Gastrocnemius medialis (tissue), 4 donors: ENCODE measurements around the gene SLC22A25. TPM values are rescaled to one million over a fixed set of nuclear protein-coding genes. Genes with fewer than 3 reads are reported as not detected.

Experiments
- ATAC-seq, 2 donors: fragments of 150-250 bp; one replicate each; pipeline ENCODE4 v1.9.1; 2016
- DNase-seq, 2 donors: peaks; one replicate each; pipeline ENCODE4 v3.0.0-alpha.2; 2019
- H3K27ac ChIP-seq, 4 donors: fragments of 200-600 bp; sonication (generic); 1 replicate in 1 of 4; 2 replicates in 3 of 4; pipeline ENCODE4 v1.5.1; 2016 to 2018; ENCODE audit warnings: mild to moderate bottlenecking in 2 of 4, moderate library complexity in 1 of 4
- H3K27me3 ChIP-seq, 3 donors: fragments of 200-600 bp; sonication (generic) in 2 of 3; 1 replicate in 1 of 3; 2 replicates in 2 of 3; pipeline versions ENCODE4 v1.5.1 to v1.6.0; 2016 to 2019; ENCODE audit warnings: mild to moderate bottlenecking in 1 of 3, moderate library complexity in 1 of 3
- H3K36me3 ChIP-seq, 2 donors: fragments of 200-600 bp; sonication (generic) in 1 of 2; one replicate each; pipeline ENCODE4 v1.5.1; 2017 to 2018
- H3K4me1 ChIP-seq, 2 donors: fragments of 200-600 bp; sonication (generic) in 1 of 2; one replicate each; pipeline ENCODE4 v1.5.1; 2016 to 2017; ENCODE audit warnings: mild to moderate bottlenecking in 2 of 2
- H3K4me3 ChIP-seq, 4 donors: fragments of 200-600 bp; sonication (generic) in 3 of 4; 1 replicate in 1 of 4; 2 replicates in 3 of 4; pipeline ENCODE4 v1.5.1; 2016 to 2019; ENCODE audit warnings: mild to moderate bottlenecking in 2 of 4
- H3K9me3 ChIP-seq, 3 donors: fragments of 200-600 bp; sonication (generic) in 2 of 3; 1 replicate in 1 of 3; 2 replicates in 2 of 3; pipeline ENCODE4 v1.5.1; 2016 to 2019
- POLR2A ChIP-seq, 2 donors: fragments of 450-650 bp; IDR thresholded peaks; one replicate each; pipeline ENCODE4 v1.6.1; 2017; ENCODE audit warnings: antibody characterized with exemption in 2 of 2, mild to moderate bottlenecking in 2 of 2, moderate library complexity in 2 of 2
- in situ Hi-C, 4 donors: fragments of 200-750 bp; cut with MboI; loops; one replicate each; pipeline versions ENCODE4 v1.15.0 to v1.8.0; 2017; ENCODE audit warnings: low sequenced_read_pairs in 4 of 4
- intact Hi-C: fragments of 100-400 bp; cut with DNase I; formaldehyde crosslinking; loops from one replicate; pipeline ENCODE4 v1.15.1; 2023; ENCODE audit warnings: low total_unique reads
- total RNA-seq, 4 donors: library from RNA; depleted of rRNA; stranded (reverse); fragments of >200 nt; gene quantifications; one replicate each; pipeline versions ENCODE4 v1.1.0 to v1.2.3, GENCODE V29; 2016
- TF ChIP-seq, protein P1 (sequence below), 5 experiments: fragments of 450-650 bp in 3 of 5; fragments of 200-600 bp in 2 of 5; sonication (generic) in 2 of 5; IDR thresholded peaks in 4 of 5; conservative IDR thresholded peaks in 1 of 5; 1 replicate in 4 of 5; 2 replicates in 1 of 5; pipeline ENCODE4 v1.5.1; 2016 to 2019; ENCODE audit warnings: antibody characterized with exemption in 5 of 5, mild to moderate bottlenecking in 3 of 5, moderate library complexity in 3 of 5

SLC22A25 gene
- total RNA-seq, 4 donors from 2014 or later = 0.07 TPM; not detected in 3

DNA sequence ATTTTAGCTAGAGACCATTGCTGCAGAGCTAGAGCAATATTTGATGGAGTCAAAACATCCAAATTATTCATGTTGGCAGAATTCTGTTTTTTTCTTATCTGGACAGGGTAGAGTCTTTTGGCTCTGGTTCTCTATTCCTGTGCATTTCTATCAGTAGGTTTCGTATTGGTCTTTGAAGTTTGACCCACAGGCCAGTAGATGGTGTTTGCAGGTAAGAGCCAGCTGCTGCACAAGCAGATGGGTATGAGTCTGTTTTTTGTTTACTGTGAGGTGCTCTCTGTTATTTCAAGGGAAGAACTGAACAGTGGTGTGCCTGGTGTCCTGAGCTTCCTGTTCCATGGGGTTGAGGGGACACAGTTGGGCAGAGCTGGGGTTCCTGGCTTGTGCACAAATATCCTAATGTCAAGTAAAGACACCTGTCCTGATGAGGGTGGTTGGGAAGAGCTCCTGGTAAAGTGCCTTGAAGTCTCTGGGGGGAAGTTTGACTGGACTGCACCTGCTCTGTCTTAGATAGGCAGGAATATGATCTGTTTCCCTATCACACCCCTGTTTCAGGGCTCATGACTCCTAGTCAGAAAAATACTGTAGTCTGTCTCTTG lies 34.0 kb upstream of the SLC22A25 start:
- DNase-seq (no peak), ATAC-seq (no peak)
- intact Hi-C loops (no loop called here), in situ Hi-C loops (no loop called here)
- Histone ChIP-seq H3K9me3 (no peaks in the 10 kb centered on the region), H3K27ac (no peak overlapping the region), H3K27me3 (no peaks in the 10 kb centered on the region), H3K36me3 (no peaks in the 10 kb centered on the region), H3K4me3 (no peak overlapping the region), H3K4me1 (no peaks in the 10 kb centered on the region)
- TF ChIP-seq, protein P1, sequence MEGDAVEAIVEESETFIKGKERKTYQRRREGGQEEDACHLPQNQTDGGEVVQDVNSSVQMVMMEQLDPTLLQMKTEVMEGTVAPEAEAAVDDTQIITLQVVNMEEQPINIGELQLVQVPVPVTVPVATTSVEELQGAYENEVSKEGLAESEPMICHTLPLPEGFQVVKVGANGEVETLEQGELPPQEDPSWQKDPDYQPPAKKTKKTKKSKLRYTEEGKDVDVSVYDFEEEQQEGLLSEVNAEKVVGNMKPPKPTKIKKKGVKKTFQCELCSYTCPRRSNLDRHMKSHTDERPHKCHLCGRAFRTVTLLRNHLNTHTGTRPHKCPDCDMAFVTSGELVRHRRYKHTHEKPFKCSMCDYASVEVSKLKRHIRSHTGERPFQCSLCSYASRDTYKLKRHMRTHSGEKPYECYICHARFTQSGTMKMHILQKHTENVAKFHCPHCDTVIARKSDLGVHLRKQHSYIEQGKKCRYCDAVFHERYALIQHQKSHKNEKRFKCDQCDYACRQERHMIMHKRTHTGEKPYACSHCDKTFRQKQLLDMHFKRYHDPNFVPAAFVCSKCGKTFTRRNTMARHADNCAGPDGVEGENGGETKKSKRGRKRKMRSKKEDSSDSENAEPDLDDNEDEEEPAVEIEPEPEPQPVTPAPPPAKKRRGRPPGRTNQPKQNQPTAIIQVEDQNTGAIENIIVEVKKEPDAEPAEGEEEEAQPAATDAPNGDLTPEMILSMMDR (IDR thresholded peaks at IDR 0.05 in 4 of 5, conservative IDR thresholded peaks at IDR 0.05 in 1 of 5) = no peak
- TF ChIP-seq POLR2A (IDR thresholded peaks at IDR 0.05) = no peak

GRCh38 chr11:63274776-63275175 lies 31.4 kb upstream of the SLC22A25 start:
- H3K27ac ChIP-seq = no peak overlapping the region
- TF ChIP-seq, protein P1 (IDR thresholded peaks at IDR 0.05 in 4 of 5, conservative IDR thresholded peaks at IDR 0.05 in 1 of 5) = no peak
- no peak for TF ChIP-seq POLR2A (IDR thresholded peaks at IDR 0.05)
- intact Hi-C loops = no loop called here
- H3K4me1 ChIP-seq = no peaks in the 10 kb centered on the region
- no peaks in the 10 kb centered on the region for H3K9me3 ChIP-seq
- in situ Hi-C loops = no loop called here
- ATAC-seq (no peak), DNase-seq (no peak)
- no peaks in the 10 kb centered on the region for H3K36me3 ChIP-seq
- H3K27me3 ChIP-seq = peaks cover 0 to 2% (median 0%) of the 10 kb centered on the region in 3 donors
- no peak overlapping the region for H3K4me3 ChIP-seq

DNA sequence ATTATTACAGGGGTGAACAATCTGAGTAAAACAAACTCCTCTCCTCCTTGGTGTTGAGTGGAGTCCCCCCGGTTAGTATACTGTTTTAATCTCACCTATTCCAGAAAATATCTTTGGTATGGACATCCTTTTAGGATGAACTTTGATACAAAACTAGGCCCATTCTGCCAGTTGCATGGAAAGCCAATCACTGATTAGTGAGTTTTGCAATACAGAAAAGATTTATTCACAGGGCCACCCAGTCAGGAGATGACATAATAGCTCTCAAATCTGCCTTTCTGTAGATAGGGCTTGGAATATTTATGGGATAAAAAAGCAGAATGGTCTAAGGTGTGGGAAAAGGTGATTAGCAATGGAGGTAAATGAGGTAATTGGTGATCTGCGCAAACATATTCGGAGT lies 30.3 kb upstream of the SLC22A25 start:
- in situ Hi-C loops = no loop called here
- DNase-seq (no peak), ATAC-seq (no peak)
- H3K4me3 ChIP-seq = no peak overlapping the region
- H3K4me1 ChIP-seq = no peaks in the 10 kb centered on the region
- no peaks in the 10 kb centered on the region for H3K9me3 ChIP-seq
- peaks cover 0 to 2% (median 0%) of the 10 kb centered on the region in 3 donors for H3K27me3 ChIP-seq
- TF ChIP-seq, protein P1 (IDR thresholded peaks at IDR 0.05 in 4 of 5, conservative IDR thresholded peaks at IDR 0.05 in 1 of 5) = no peak
- no peak for TF ChIP-seq POLR2A (IDR thresholded peaks at IDR 0.05)
- no peaks in the 10 kb centered on the region for H3K36me3 ChIP-seq
- intact Hi-C loops = no loop called here
- H3K27ac ChIP-seq = no peak overlapping the region

DNA sequence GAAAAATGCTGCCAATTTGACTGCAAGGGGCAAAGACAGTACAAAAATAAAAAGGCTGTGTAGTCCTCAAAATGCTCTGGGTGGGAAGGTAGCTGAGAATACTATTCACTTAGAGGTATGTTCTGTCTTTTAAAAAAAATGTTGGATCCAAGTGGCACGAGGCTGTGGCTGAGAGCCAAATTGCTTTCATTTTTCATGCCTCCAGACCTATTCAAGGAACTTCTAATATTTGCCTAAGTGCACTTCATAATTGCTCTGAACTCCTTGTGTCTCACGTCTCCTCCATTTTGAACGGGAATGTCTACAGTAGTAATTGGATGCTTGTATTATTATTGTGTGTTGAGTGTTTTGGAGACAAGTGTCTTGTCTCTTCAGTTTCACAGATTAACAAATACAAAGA lies 19.1 kb upstream of the SLC22A25 start:
- Histone ChIP-seq H3K27me3 (no peaks in the 10 kb centered on the region), H3K9me3 (no peaks in the 10 kb centered on the region), H3K4me3 (no peak overlapping the region), H3K36me3 (no peaks in the 10 kb centered on the region), H3K4me1 (no peaks in the 10 kb centered on the region), H3K27ac (no peak overlapping the region)
- in situ Hi-C loops (no loop called here), intact Hi-C loops (no loop called here)
- ATAC-seq (no peak), DNase-seq (no peak)
- TF ChIP-seq POLR2A (IDR thresholded peaks at IDR 0.05) = no peak
- TF ChIP-seq, protein P1 (IDR thresholded peaks at IDR 0.05 in 4 of 5, conservative IDR thresholded peaks at IDR 0.05 in 1 of 5) = no peak

GRCh38 chr11:63251312-63251711 lies 7.9 kb upstream of the SLC22A25 start:
- in situ Hi-C loops (no loop called here), intact Hi-C loops (no loop called here)
- Histone ChIP-seq H3K27ac (no peak overlapping the region), H3K4me1 (no peaks in the 10 kb centered on the region), H3K9me3 (no peaks in the 10 kb centered on the region), H3K4me3 (no peak overlapping the region), H3K27me3 (no peaks in the 10 kb centered on the region), H3K36me3 (no peaks in the 10 kb centered on the region)
- no peak for ATAC-seq
- TF ChIP-seq, protein P1 (IDR thresholded peaks at IDR 0.05 in 4 of 5, conservative IDR thresholded peaks at IDR 0.05 in 1 of 5) = no peak
- no peak for TF ChIP-seq POLR2A (IDR thresholded peaks at IDR 0.05)
- no peak for DNase-seq
